ENCODE data around the gene POLD1.

The POLD1 gene

GRCh38 chr19:50392759-50393158 is 8.6 kb downstream of the POLD1 start:
- DNase-seq, result no peak

DNA sequence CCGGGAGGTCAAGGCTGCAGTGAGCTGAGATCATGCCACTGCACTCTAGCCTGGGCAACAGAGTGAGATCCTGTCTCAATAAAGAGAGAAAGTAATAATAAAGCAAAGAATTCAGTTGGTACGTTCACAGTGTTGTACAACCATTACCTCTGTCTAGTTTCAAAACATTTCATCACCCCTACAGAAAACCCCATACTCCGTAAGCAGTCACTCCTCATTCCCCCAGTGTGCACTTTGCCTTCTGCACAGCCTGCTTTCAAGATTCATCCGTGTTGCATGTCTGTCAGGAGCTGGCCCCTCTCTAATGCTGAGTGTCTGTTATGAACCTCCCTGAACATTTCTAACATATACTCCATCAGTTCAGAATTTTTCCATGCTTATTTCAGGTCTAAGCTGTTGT is 9.4 kb downstream of the POLD1 start:
- no peak for DNase-seq

DNA sequence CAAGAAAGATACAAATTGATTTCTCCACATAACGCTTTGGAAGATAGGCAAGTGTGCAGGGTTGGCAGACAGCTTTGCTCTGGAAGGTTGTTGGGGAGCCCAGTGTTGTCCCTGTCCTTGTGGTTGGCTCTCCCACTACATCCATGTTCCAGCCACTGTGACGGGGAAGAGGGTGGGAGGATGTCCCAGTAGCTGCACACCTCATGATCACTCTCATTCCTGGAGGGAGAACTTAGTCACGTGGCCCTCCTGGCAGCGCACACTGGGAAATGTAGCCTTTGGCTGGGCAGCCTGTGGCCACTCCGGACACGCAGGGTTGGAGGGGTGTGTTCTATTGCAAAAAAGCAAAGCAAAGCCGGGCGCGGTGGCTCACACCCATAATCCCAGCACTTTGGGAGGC is 9.9 kb downstream of the POLD1 start:
- DNase-seq, result no peak

GRCh38 chr19:50398675-50399367 is 14.7 kb downstream of the POLD1 start:
- no peak for DNase-seq

DNA sequence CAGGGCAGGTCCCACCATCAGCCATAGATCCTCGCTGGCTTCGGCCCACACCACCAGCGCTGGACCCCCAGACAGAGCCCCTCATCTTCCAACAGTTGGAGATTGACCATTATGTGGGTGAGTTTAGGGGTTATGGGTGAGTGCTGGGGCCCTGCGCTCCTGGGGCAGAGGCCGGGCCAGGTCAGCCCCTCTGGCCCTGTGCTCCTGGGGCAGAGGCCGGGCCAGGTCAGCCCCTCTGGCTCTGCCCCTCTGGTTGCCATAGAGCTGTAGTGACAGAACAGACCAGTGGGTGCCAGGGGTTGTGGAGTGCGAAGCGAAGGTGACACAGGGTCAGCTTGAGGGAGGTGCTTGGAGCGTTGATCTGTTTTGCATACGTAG is 15.2 kb downstream of the POLD1 start:
- no peak for DNase-seq

GRCh38 chr19:50401605-50402450 is 17.7 kb downstream of the POLD1 start:
- DNase-seq, result no peak

DNA sequence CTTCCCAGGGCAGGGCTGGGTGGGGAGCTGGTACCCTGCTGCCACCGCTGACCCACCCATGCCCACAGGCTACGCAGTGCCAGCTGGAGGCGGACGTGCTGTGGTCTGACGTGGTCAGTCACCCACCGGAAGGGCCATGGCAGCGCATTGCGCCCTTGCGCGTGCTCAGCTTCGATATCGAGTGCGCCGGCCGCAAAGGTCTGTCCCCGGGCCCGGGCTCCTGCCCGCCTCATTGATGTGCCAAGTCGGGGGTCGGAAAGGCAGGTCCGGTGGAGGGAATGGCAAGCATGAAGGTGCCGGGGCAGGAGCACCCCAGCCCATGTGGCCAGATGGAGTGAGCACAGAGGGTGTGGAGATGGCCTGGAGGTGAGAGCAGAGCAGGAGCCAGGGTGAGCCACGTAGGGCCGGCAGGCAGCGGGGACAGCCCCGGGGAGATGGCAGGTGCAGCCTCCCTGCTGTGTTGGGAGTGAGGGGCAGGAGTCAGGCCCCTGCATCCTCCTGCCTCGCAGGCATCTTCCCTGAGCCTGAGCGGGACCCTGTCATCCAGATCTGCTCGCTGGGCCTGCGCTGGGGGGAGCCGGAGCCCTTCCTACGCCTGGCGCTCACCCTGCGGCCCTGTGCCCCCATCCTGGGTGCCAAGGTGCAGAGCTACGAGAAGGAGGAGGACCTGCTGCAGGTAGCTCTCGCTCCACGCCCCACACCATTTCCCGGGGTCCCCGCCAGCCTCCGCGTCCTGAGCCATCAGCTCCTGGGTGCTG is 18.6 kb downstream of the POLD1 start:
- no peak for DNase-seq

- no peak for DNase-seq
These were observed 22.1 kb downstream of the POLD1 start for GRCh38 chr19:50406156-50406820.

- no peak for DNase-seq
These were observed 22.7 kb downstream of the POLD1 start for GRCh38 chr19:50406829-50407228.

DNA sequence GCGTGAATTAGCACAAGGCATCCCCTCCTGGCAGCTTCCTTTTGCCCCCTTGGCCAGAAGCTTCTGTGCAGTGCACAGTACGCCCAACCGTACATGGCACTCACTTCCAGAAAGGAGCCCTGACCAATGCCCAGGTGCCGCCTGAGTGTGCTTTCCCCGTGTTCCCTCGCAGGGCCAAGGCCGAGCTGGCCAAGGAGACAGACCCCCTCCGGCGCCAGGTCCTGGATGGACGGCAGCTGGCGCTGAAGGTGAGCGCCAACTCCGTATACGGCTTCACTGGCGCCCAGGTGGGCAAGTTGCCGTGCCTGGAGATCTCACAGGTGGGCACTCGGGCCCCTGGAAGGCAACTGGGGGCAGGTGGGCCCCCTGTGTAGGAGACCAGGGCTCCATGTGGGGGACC is 25.2 kb downstream of the POLD1 start:
- DNase-seq, result no peak

DNA sequence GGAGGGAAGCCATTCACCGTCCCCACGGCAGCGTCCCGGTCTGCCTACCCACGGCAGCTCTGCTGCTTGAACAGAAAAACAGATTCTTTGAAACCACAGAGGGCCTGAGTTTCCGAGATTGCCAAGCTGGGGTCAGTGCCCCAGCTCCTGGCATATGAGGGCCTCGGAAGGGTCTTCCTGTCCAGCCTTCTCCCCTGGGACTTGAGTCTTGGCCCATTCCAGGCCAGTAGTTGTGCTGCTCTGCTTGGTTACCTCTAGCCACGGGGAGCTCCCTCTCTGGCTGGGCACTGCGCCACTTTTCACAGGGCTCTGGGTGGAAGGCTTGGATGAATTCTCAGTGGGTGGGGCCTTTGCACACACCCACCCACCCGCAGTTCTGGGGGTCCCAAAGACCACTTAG is 26.0 kb downstream of the POLD1 start:
- DNase-seq, result no peak

DNA sequence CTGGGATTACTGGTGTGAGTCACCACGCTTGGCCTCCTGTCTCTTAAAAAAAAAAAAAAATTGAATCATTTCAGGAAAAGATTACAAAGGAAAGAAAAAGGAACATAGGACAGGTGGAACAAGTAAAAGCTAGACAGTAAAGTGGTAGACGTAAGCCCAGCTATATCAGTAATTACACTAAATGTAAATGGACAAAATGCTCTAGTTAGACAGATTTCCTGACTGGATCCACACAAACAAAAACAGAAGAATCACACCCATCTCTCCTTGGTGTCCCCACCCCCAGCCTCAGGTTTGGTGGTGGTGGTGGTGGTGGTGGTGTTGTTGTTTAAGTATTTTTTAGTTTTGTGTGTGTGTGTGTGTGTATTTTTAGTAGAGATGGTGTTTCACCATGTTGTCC is 28.3 kb downstream of the POLD1 start:
- no peak for DNase-seq

- no peak for DNase-seq
These were observed 28.9 kb downstream of the POLD1 start for GRCh38 chr19:50413096-50413495.

DNA sequence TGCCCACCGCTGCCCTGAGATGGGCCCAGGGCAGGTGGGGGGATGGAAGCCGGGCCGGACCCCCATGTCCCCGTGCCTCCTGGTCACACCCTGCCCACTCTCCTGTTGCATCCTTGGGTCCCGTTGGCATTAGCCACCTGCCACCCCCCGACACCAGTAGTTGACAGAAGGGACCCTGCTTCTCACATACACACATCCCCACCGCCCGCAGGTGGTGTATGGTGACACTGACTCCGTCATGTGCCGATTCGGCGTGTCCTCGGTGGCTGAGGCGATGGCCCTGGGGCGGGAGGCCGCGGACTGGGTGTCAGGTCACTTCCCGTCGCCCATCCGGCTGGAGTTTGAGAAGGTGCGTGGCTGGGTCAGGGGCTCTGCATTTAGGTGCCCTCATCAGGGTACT is 29.4 kb downstream of the POLD1 start:
- no peak for DNase-seq

DNA sequence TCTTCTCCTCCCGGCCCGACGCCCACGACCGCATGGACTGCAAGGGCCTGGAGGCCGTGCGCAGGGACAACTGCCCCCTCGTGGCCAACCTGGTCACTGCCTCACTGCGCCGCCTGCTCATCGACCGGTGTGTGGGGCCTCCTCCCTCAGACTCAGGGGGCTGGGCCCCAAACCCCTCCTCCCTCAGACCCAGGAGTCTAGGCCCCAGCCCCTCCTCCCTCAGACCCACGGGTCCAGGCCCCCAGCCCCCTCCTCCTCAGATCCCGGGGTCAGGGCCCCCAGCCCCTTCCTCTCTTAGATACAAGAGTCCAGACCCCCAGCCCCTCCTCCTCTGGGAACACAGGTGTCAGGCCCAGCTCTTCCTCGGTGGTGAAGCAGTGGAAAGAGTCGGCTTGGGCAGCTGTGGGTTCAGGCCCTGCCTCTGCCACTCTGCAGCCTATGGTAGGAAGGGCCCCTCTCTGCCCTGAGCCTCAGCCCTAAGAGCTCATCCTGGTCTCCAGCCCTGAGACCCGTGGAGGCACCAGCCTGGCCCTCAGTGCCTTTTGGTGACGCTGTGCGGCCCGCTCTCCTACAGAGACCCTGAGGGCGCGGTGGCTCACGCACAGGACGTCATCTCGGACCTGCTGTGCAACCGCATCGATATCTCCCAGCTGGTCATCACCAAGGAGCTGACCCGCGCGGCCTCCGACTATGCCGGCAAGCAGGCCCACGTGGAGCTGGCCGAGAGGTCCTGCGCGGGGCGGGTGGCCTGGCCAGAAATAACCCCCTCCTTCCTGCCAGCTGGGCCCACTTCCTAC is 30.9 kb downstream of the POLD1 start:
- DNase-seq, result no peak

- no peak for DNase-seq
These were observed 31.5 kb downstream of the POLD1 start for GRCh38 chr19:50415661-50416033.

DNA sequence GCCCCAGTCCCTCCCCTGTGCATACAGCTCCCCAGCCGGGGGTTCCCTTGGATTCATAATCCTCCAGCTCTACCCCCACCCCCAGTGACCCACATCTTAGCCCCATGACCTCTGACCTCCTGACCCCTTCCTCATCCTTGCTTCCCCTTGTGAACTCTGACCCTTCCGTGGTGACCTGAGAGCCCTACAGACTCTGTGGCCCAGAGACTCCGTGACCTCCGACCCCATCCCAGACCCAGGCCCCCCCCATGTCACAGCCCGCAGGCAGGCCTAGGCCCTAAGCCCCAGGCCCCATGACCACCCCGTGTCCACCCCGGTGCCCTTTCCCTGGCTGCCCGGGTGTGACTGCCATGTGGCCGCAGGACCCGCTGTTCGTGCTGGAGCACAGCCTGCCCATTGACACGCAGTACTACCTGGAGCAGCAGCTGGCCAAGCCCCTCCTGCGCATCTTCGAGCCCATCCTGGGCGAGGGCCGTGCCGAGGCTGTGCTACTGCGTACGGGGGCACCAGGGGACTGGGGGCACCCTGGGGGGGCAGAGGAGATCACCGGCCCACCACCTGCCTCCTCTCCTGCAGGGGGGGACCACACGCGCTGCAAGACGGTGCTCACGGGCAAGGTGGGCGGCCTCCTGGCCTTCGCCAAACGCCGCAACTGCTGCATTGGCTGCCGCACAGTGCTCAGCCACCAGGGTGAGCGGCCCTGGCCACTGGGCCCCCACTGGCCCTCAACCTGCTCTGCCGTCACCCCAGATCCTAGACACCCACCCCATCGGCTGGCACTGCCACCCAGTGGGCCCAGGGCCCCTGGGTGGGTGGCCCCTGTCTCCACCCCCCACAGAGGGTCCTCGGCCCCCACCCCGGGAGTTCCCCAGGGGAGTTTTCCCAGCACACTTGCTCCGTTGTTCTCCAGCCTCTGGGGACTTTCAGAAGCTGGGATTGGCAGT is 32.2 kb downstream of the POLD1 start:
- no peak for DNase-seq

- peak; percentile 45 for DNase-seq
These were observed 33.2 kb downstream of the POLD1 start for GRCh38 chr19:50417111-50418081.

- no peak for DNase-seq
These were observed 34.3 kb downstream of the POLD1 start, which contains the start of gene SPIB for GRCh38 chr19:50418176-50419021. TSS of gene SPIB (plus strand) at chr19:50418938. CDS start at chr19:50418963, 25 bp downstream.
